NOMO-1 treated with dmso at 0.1 percent for 144 hours (cell line): ENCODE measurements around the gene FHOD1.
A peak's percentile ranks its signal among the peaks of the same experiment; 100 is the strongest.

ENCODE experiments used
- DNase-seq: peaks from one replicate; lab custom pipeline; 2025; ENCODE audit not compliant: unreplicated experiment; lab: John Stamatoyannopoulos, UW

Gene FHOD1

GRCh38 chr16:67236563-67237395 is 10.5 kb downstream of the FHOD1 start:
- DNase-seq, result no peak

GRCh38 chr16:67235816-67236562 is 11.3 kb downstream of the FHOD1 start:
- DNase-seq, result no peak

- no peak for DNase-seq
Measured at GRCh38 chr16:67234180-67234597, 13.1 kb downstream of the FHOD1 start.

GRCh38 chr16:67233596-67233995 is 13.7 kb downstream of the FHOD1 start:
- DNase-seq, result no peak

- DNase-seq, result no peak
Measured at GRCh38 chr16:67230809-67231660, 16.2 kb downstream of the FHOD1 start.

GRCh38 chr16:67229906-67230808 is 17.1 kb downstream of the FHOD1 start:
- DNase-seq, result no peak

- DNase-seq, result no peak
Measured at GRCh38 chr16:67228905-67229304, 18.4 kb downstream of the FHOD1 start.

GRCh38 chr16:67228034-67228785 is 19.1 kb downstream of the FHOD1 start:
- no peak for DNase-seq

- DNase-seq, result no peak
Measured at GRCh38 chr16:67227567-67227921, 19.7 kb downstream of the FHOD1 start.

GRCh38 chr16:67226804-67227566 is 20.3 kb downstream of the FHOD1 start, which contains the start of gene TMEM208:
Gene TMEM208, plus strand, starts transcription at chr16:67227130. Its CDS starts 89 bp downstream, at chr16:67227219.
- DNase-seq, result peak; percentile 97

GRCh38 chr16:67226295-67226803 is 20.9 kb downstream of the FHOD1 start:
- no peak for DNase-seq

- no peak for DNase-seq
Measured at GRCh38 chr16:67223992-67224391, 23.3 kb downstream of the FHOD1 start.

- DNase-seq, result no peak
Measured at GRCh38 chr16:67216612-67217490, 30.4 kb downstream of the FHOD1 start.

GRCh38 chr16:67215706-67216105 is 31.6 kb downstream of the FHOD1 start:
- no peak for DNase-seq

GRCh38 chr16:67213197-67214019 is 33.9 kb downstream of the FHOD1 start:
- DNase-seq, result no peak

- no peak for DNase-seq
Measured at GRCh38 chr16:67212766-67213165, 34.5 kb downstream of the FHOD1 start.

GRCh38 chr16:67211674-67212073 is 35.6 kb downstream of the FHOD1 start:
- no peak for DNase-seq
